ENCODE measurements around the gene PRKCQ.
"Not testable (repeated sequence)": the region's sequence is repeated elsewhere in the genome, so short reads cannot be mapped to it uniquely, and the experiment has no call there.

PRKCQ gene

GRCh38 chr10:6588845-6589244, 8.8 kb upstream of the PRKCQ start:
- H3K4me3 ChIP-seq (ENCODE audit: low read depth, low read length), result no peak overlapping the region
- TF ChIP-seq, protein P1, sequence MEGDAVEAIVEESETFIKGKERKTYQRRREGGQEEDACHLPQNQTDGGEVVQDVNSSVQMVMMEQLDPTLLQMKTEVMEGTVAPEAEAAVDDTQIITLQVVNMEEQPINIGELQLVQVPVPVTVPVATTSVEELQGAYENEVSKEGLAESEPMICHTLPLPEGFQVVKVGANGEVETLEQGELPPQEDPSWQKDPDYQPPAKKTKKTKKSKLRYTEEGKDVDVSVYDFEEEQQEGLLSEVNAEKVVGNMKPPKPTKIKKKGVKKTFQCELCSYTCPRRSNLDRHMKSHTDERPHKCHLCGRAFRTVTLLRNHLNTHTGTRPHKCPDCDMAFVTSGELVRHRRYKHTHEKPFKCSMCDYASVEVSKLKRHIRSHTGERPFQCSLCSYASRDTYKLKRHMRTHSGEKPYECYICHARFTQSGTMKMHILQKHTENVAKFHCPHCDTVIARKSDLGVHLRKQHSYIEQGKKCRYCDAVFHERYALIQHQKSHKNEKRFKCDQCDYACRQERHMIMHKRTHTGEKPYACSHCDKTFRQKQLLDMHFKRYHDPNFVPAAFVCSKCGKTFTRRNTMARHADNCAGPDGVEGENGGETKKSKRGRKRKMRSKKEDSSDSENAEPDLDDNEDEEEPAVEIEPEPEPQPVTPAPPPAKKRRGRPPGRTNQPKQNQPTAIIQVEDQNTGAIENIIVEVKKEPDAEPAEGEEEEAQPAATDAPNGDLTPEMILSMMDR (IDR thresholded peaks at IDR 0.05; ENCODE audit: low read depth, low read length), result no peak

DNA sequence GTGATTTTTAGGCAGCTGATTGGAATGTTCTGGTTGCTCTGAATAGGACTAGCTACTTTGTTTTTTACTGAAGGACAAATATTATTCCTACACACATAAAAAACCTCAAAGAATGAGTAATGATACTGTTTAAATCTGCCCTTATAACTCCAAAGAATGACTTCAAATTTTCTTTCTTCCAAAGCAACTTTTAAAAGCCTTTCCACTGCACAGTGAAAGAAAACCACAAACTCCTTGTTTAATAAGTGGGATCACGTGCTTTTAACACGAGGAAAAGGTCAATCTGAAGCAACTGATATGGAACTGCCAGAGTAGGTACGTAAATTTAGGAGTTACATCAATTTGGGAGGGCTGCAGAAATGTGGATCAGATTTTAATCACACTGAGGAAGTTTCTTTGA, 8.0 kb upstream of the PRKCQ start:
- H3K4me3 ChIP-seq (ENCODE audit: low read depth, low read length), result no peak overlapping the region
- TF ChIP-seq, protein P1 (IDR thresholded peaks at IDR 0.05; ENCODE audit: low read depth, low read length), result no peak

GRCh38 chr10:6586501-6586900, 6.4 kb upstream of the PRKCQ start:
- H3K4me3 ChIP-seq (ENCODE audit: low read depth, low read length), result no peak overlapping the region
- TF ChIP-seq, protein P1 (IDR thresholded peaks at IDR 0.05; ENCODE audit: low read depth, low read length), result no peak

DNA sequence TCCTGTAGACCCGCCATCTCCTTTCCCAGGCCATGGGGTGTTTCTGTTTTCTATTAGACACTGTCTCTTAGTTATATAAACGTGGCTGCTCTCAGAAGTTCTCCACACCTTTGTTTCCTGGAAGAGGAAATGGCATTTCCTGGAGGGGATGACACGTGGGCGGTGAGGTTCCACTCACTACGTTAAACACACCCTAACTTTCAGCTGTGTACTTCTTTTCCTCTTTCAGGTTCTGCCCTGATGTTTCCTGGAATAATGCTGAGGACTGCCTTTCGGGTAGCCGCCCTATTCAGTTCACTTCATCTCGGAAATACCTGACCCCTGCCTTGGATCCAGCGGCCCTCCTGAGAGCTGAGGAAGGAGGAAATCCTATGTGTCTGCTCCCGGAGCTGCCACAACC, 3.4 kb upstream of the PRKCQ start:
- H3K4me3 ChIP-seq (ENCODE audit: low read depth, low read length), result no peak overlapping the region
- TF ChIP-seq, protein P1 (IDR thresholded peaks at IDR 0.05; ENCODE audit: low read depth, low read length), result no peak

GRCh38 chr10:6582913-6583312, 2.8 kb upstream of the PRKCQ start:
- not testable (repeated sequence) for H3K4me3 ChIP-seq (ENCODE audit: low read depth, low read length)

DNA sequence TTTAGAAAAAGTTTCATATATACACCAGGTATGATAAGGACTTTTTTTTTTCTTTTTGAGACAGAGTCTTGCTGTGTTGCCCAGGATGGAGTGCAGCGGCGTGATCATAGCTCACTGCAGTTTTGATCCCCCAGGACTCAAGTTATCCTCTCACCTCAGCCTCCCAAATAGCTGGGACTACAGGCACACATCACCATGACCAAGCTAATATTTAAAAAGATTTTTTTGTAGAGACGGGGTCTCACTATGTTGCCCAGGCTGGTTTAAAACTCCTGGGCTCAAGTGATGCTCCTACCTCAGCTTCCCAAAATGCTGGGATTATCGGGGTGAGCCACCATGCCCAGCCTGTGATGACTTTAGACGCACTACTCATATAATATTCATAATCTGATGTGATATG, 2.2 kb upstream of the PRKCQ start:
- TF ChIP-seq, protein P1 (IDR thresholded peaks at IDR 0.05; ENCODE audit: low read depth, low read length), result no peak
- no peak overlapping the region for H3K4me3 ChIP-seq (ENCODE audit: low read depth, low read length)

DNA sequence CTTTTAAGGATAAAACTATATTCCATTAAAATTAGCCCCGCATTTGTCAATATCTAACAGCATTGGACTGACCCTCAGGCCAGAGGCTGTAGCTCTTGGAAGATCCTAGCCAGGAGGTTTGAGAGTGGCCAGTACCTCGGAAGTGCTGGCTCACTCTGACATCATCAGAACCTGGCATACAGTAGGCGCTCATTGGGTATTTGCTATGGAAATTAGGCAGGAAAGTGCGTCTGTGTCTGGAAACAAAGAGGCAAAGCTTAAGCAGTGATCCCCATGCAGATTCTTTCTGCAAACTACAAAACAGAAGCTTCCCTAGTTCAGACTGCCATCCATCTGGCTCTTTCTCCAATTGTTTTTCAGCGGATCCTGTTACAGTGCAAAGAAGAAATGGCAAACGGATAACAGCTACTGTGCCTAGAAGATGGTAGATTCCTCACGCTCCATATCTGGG, 1.7 kb upstream of the PRKCQ start:
- TF ChIP-seq, protein P1 (IDR thresholded peaks at IDR 0.05; ENCODE audit: low read depth, low read length), result no peak
- no peak overlapping the region for H3K4me3 ChIP-seq (ENCODE audit: low read depth, low read length)

- H3K4me3 ChIP-seq (ENCODE audit: low read depth, low read length), result not testable (repeated sequence)
Observed at GRCh38 chr10:6581223-6581622, 1.1 kb upstream of the PRKCQ start.
